Stomach (tissue), 4 donors: ENCODE measurements around the gene NXPE4.

Experiments used
- EP300 ChIP-seq: sonication (generic); formaldehyde crosslinking; IDR thresholded peaks from one replicate; pipeline ENCODE4 v1.6.1; 2017; ENCODE audit warnings: antibody characterized with exemption
- POLR2AphosphoS5 ChIP-seq, 3 donors: sonication (generic); formaldehyde crosslinking; IDR thresholded peaks; one replicate each; pipeline ENCODE4 v1.6.1; 2016; ENCODE audit warnings: antibody characterized with exemption in 3 of 3

GRCh38 chr11:114571712-114572111 is 23.9 kb downstream of the NXPE4 start:
- no peak for TF ChIP-seq POLR2AphosphoS5 (IDR thresholded peaks at IDR 0.05)
- no peak for TF ChIP-seq EP300
